Measurements from ENCODE around the gene DMAC2L.
"Not testable (repeated sequence)": the region's sequence is repeated elsewhere in the genome, so short reads cannot be mapped to it uniquely, and the experiment has no call there.

DMAC2L gene

GRCh38 chr14:50312734-50313054 is 570 bp downstream of the DMAC2L start:
- H3K36me3 Mint-ChIP-seq, result peaks cover 38% of the 10 kb centered on the region
- DNase-seq (ENCODE audit: low spot score in 2 of 2), result no peak
- H3K9me3 Mint-ChIP-seq, result no peaks in the 10 kb centered on the region
- ATAC-seq, result peak; percentile 61
- H3K4me3 Mint-ChIP-seq, result peak overlapping the region; percentile 88
- H3K27ac Mint-ChIP-seq, result peak overlapping the region; percentile 95
- H3K4me1 Mint-ChIP-seq, result peaks cover 33% of the 10 kb centered on the region

- peaks cover 37% of the 10 kb centered on the region for H3K36me3 Mint-ChIP-seq
- not testable (repeated sequence) for DNase-seq (ENCODE audit: low spot score in 2 of 2); ATAC-seq; H3K9me3 Mint-ChIP-seq; H3K27ac Mint-ChIP-seq
- peaks cover 40% of the 10 kb centered on the region for H3K4me1 Mint-ChIP-seq
- H3K4me3 Mint-ChIP-seq, result peak overlapping the region; percentile 88
Observed at GRCh38 chr14:50314098-50314497, 2.0 kb downstream of the DMAC2L start.

GRCh38 chr14:50318031-50318626 is 6.0 kb downstream of the DMAC2L start:
- no peaks in the 10 kb centered on the region for H3K9me3 Mint-ChIP-seq

DNA sequence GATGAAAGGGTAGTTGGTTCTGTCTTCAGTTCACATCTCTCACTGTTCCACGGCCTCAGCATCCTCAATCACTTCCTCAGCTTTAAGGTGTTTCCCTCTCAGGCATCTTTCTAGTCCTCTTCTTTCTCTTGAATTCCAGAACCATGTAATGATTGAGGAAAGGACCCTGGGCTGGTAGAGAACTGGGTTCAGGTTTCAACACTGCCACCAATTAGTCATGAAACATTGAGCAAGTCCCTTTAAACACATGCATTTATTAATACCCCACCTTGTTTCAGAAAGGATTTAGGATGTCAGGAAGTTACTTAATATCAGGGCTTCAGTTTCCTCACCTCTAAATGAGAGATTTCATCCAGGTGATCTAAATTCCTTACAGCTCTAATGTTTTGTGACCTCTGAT is 7.2 kb downstream of the DMAC2L start:
- Mint-ChIP-seq H3K9me3 (no peaks in the 10 kb centered on the region), H3K4me3 (no peak overlapping the region), H3K36me3 (peaks cover 39% of the 10 kb centered on the region), H3K27ac (no peak overlapping the region), H3K4me1 (peaks cover 16% of the 10 kb centered on the region)
- DNase-seq (ENCODE audit: low spot score in 2 of 2) (no peak), ATAC-seq (no peak)

More at GRCh38 chr14:50318031-50318626, 6.0 kb downstream of the DMAC2L start:
- Mint-ChIP-seq H3K27ac (no peak overlapping the region), H3K4me1 (peaks cover 26% of the 10 kb centered on the region), H3K4me3 (no peak overlapping the region), H3K36me3 (peaks cover 28% of the 10 kb centered on the region)
- ATAC-seq (no peak), DNase-seq (ENCODE audit: low spot score in 2 of 2) (no peak)

GRCh38 chr14:50319721-50320120 is 7.6 kb downstream of the DMAC2L start:
- no peak for ATAC-seq

GRCh38 chr14:50320283-50320682 is 8.2 kb downstream of the DMAC2L start:
- H3K9me3 Mint-ChIP-seq, result no peaks in the 10 kb centered on the region
- no peak overlapping the region for H3K4me3 Mint-ChIP-seq
- DNase-seq (ENCODE audit: low spot score in 2 of 2) (no peak), ATAC-seq (peak; percentile 19)
- H3K4me1 Mint-ChIP-seq, result peaks cover 14% of the 10 kb centered on the region
- H3K36me3 Mint-ChIP-seq, result peaks cover 43% of the 10 kb centered on the region
- no peak overlapping the region for H3K27ac Mint-ChIP-seq

More at GRCh38 chr14:50319721-50320120, 7.6 kb downstream of the DMAC2L start:
- DNase-seq (ENCODE audit: low spot score in 2 of 2), result no peak
- Mint-ChIP-seq H3K27ac (no peak overlapping the region), H3K36me3 (peaks cover 43% of the 10 kb centered on the region), H3K4me3 (no peak overlapping the region), H3K9me3 (no peaks in the 10 kb centered on the region), H3K4me1 (peaks cover 14% of the 10 kb centered on the region)

DNA sequence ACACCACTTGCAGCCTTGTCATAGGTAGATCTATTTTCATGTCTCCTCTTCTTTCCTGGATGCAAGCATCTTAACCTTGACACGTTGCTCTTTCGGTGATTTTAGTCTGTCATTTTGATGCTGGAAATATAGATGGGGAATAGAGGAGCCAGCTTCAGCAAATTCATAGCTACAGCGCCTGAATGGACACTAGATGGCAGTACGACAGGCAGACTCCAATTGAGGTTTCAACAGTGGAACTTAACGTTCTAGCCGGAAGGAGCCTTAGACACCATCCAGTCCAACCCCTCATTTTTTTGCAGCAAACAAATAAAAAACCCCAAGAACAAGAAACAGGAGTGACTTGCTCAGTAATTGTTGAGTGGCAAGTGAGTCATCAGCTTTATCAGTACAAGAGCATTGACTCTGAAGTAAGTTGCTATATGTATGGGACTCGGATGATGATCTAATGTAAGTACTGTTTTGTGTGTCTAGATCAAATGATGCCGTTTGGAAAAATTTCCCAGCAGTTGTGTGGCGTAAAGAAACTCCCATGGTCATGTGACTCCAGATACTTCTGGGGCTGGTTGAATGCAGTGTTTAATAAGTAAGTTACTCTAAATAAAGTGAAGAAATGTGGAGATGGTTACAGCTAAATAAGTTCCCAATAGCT is 9.0 kb downstream of the DMAC2L start:
- Mint-ChIP-seq H3K9me3 (no peaks in the 10 kb centered on the region), H3K4me1 (peaks cover 11% of the 10 kb centered on the region), H3K27ac (no peak overlapping the region), H3K4me3 (no peak overlapping the region), H3K36me3 (peaks cover 52% of the 10 kb centered on the region)
- ATAC-seq, result peak; percentile 99
- peak; percentile 43 to 79 for DNase-seq (ENCODE audit: low spot score in 2 of 2)

- no peak overlapping the region for H3K27ac Mint-ChIP-seq
- H3K4me1 Mint-ChIP-seq, result peaks cover 20% of the 10 kb centered on the region
- no peak for ATAC-seq
- peaks cover 47% of the 10 kb centered on the region for H3K36me3 Mint-ChIP-seq
- H3K4me3 Mint-ChIP-seq, result no peak overlapping the region
- DNase-seq (ENCODE audit: low spot score in 2 of 2), result no peak
- H3K9me3 Mint-ChIP-seq, result no peaks in the 10 kb centered on the region
Observed at GRCh38 chr14:50331596-50331995, 19.5 kb downstream of the DMAC2L start.

DNA sequence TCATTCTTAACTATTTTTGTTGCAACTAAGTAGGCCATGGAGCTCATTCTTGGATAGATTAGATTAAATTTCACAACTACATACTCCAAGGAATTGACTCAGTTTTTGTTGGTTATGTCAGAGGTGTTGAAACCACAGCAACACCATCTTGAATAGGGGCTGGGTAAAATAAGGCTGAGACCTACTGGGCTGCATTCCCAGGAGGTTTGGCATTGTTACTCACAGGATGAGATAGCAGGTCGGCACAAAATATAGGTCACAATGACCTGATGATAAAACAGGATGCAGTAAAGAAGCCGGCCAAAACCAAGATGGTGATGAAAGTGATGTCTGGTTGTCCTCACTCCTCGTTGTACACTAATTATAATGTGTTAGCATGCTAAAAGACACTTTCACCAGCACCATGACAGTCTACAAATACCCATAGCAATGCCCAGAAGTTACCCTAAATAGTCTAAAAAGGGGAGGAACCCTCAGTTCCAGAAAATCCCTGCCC is 20.9 kb downstream of the DMAC2L start:
- DNase-seq (ENCODE audit: low spot score in 2 of 2), result peak in 1 of 2 donors; percentile 40
- Mint-ChIP-seq H3K4me1 (peaks cover 20% of the 10 kb centered on the region), H3K4me3 (no peak overlapping the region), H3K9me3 (no peaks in the 10 kb centered on the region), H3K27ac (no peak overlapping the region), H3K36me3 (peaks cover 32% of the 10 kb centered on the region)
- ATAC-seq, result peak; percentile 50

- ATAC-seq (no peak), DNase-seq (ENCODE audit: low spot score in 2 of 2) (no peak)
- Mint-ChIP-seq H3K9me3 (no peaks in the 10 kb centered on the region), H3K4me1 (peaks cover 20% of the 10 kb centered on the region), H3K4me3 (no peak overlapping the region), H3K36me3 (peaks cover 27% of the 10 kb centered on the region), H3K27ac (no peak overlapping the region)
Observed at GRCh38 chr14:50334211-50334610, 22.1 kb downstream of the DMAC2L start.

- Mint-ChIP-seq H3K27ac (peak overlapping the region; percentile 66), H3K4me1 (peaks cover 20% of the 10 kb centered on the region), H3K9me3 (no peaks in the 10 kb centered on the region), H3K4me3 (no peak overlapping the region), H3K36me3 (peaks cover 16% of the 10 kb centered on the region)
- ATAC-seq (no peak), DNase-seq (ENCODE audit: low spot score in 2 of 2) (peak in 1 of 2 donors; percentile 40)
Observed at GRCh38 chr14:50335389-50335788, 23.3 kb downstream of the DMAC2L start.

DNA sequence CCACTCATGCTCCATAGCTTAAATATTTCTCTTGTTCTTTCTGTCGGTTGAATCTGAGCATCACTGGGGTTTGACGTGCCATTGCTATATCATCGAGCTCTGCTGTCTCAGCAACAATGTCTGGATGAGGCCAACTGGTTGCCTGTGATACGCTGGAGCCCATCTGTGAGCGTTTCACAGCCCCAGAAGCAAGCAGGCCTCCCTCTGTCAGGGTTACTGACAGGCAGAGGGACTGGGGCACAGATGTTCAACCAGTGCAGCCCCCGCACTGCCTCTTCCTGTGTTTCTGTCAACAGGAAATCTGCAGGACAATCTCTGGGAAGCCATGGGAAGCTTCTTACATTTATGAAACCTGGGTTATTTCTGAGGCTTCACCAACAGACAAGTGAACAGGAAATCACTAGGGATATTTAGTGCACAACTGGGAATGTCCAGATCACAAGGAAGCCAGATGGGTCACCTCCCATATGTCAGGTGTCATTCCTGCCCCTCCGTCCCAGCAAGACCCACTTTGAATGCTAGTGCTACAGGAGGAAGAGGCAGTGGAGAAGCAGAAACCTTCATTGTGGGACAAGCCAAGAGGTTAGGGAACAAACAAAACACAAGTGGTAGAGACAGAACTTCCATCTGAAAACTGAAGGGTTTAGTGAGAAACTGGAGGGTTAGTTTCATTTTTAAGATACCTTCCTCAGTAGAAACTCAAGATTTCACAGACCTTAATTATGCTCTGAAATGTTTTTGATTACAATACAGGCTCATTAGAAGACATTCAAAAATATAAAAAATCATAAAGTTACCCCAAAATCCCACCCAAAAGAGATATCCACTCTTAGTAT is 24.1 kb downstream of the DMAC2L start:
- Mint-ChIP-seq H3K4me1 (peaks cover 20% of the 10 kb centered on the region), H3K36me3 (peaks cover 7% of the 10 kb centered on the region), H3K27ac (peak overlapping the region; percentile 66), H3K4me3 (peak overlapping the region; percentile 14), H3K9me3 (no peaks in the 10 kb centered on the region)
- ATAC-seq (no peak), DNase-seq (ENCODE audit: low spot score in 2 of 2) (no peak)

DNA sequence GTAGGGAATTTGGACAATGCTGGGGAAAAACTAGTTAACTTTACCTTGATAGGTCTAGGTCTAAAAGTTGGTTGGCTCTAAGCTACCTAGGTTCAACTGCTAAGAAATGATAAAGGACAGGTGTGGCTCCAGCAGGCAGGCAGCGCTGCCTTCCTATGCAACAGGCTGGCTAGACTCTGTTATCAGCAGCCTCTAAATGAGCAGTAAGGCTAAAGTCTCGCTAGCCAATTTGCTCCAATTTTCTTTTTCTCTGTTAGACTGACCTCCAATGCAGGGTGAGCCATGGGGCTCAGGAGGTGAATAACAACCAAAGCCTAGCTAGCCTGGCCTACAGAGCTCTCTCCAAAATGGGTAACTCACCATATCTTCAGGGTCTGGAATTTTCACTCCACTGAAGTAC is 26.5 kb downstream of the DMAC2L start:
- Mint-ChIP-seq H3K4me1 (peaks cover 15% of the 10 kb centered on the region), H3K9me3 (no peaks in the 10 kb centered on the region), H3K4me3 (no peak overlapping the region), H3K36me3 (peaks cover 4% of the 10 kb centered on the region), H3K27ac (no peak overlapping the region)
- no peak for ATAC-seq
- no peak for DNase-seq (ENCODE audit: low spot score in 2 of 2)

GRCh38 chr14:50339178-50339804 is 27.2 kb downstream of the DMAC2L start:
- H3K27ac Mint-ChIP-seq, result no peak overlapping the region
- H3K4me3 Mint-ChIP-seq, result no peak overlapping the region
- no peaks in the 10 kb centered on the region for H3K9me3 Mint-ChIP-seq
- DNase-seq (ENCODE audit: low spot score in 2 of 2) (no peak), ATAC-seq (no peak)
- peaks cover 22% of the 10 kb centered on the region for H3K4me1 Mint-ChIP-seq
- H3K36me3 Mint-ChIP-seq, result peaks cover 4% of the 10 kb centered on the region

GRCh38 chr14:50340045-50340444 is 27.9 kb downstream of the DMAC2L start:
- H3K36me3 Mint-ChIP-seq, result no peaks in the 10 kb centered on the region
- H3K27ac Mint-ChIP-seq, result no peak overlapping the region
- peaks cover 30% of the 10 kb centered on the region for H3K4me1 Mint-ChIP-seq
- no peak for ATAC-seq
- H3K9me3 Mint-ChIP-seq, result no peaks in the 10 kb centered on the region
- no peak overlapping the region for H3K4me3 Mint-ChIP-seq
- DNase-seq (ENCODE audit: low spot score in 2 of 2), result no peak
